Neutrophil (primary cell): ENCODE data around the gene RPRD2.

ENCODE experiments used
- H3K27ac ChIP-seq: fragments of 200-600 bp; sonication (generic); 2 replicates; pipeline ENCODE4 v1.5.1; 2016; ENCODE audit warnings: mild to moderate bottlenecking, moderate library complexity
- H3K27me3 ChIP-seq: fragments of 200-600 bp; sonication (generic); 2 replicates; pipeline ENCODE4 v1.6.0; 2016; ENCODE audit warnings: mild to moderate bottlenecking
- H3K36me3 ChIP-seq: fragments of 200-600 bp; sonication (generic); 2 replicates; pipeline ENCODE4 v1.5.1; 2017
- H3K4me1 ChIP-seq, 2 experiments: fragments of 200-600 bp in 1 of 2; sonication (generic) in 1 of 2; 1 replicate in 1 of 2; 2 replicates in 1 of 2; pipeline versions ENCODE4 v1.5.1 to v1.6.1; 2013 to 2016; ENCODE audit warnings: low read depth in 1 of 2, low read length in 1 of 2, mild to moderate bottlenecking in 1 of 2, moderate library complexity in 1 of 2; ENCODE audit not compliant: control insufficient read depth in 1 of 2, insufficient read depth in 1 of 2
- H3K4me3 ChIP-seq, 2 experiments: fragments of 200-600 bp in 1 of 2; sonication (generic) in 1 of 2; 1 replicate in 1 of 2; 2 replicates in 1 of 2; pipeline ENCODE4 v1.5.1; 2013 to 2016; ENCODE audit warnings: low read depth in 1 of 2, low read length in 1 of 2, mild to moderate bottlenecking in 1 of 2, moderate library complexity in 1 of 2
- H3K9me3 ChIP-seq: fragments of 200-600 bp; sonication (generic); 2 replicates; pipeline ENCODE4 v1.5.1; 2016
- TF ChIP-seq, protein P1 (sequence below): fragments of 200-600 bp; sonication (generic); IDR thresholded peaks from 2 replicates; pipeline ENCODE4 v1.5.1; 2016; ENCODE audit warnings: antibody characterized with exemption

RPRD2 gene

DNA sequence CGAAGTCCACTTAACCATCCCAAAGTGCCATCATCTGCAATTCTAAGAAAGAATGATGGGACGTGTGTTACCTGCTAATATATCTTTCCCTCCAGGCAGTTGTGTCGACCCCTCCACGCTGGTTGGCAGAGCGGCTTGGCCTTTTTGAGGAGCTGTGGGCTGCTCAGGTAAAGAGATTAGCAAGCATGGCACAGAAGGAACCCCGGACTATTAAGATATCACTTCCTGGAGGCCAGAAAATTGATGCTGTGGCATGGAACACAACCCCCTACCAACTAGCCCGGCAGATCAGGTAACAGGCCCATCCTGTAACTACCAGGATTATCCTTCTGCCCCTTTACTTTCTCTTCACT lies 123.8 kb downstream of the RPRD2 start:
- peaks cover 27% of the 10 kb centered on the region for H3K36me3 ChIP-seq
- H3K9me3 ChIP-seq, result no peaks in the 10 kb centered on the region
- TF ChIP-seq, protein P1, sequence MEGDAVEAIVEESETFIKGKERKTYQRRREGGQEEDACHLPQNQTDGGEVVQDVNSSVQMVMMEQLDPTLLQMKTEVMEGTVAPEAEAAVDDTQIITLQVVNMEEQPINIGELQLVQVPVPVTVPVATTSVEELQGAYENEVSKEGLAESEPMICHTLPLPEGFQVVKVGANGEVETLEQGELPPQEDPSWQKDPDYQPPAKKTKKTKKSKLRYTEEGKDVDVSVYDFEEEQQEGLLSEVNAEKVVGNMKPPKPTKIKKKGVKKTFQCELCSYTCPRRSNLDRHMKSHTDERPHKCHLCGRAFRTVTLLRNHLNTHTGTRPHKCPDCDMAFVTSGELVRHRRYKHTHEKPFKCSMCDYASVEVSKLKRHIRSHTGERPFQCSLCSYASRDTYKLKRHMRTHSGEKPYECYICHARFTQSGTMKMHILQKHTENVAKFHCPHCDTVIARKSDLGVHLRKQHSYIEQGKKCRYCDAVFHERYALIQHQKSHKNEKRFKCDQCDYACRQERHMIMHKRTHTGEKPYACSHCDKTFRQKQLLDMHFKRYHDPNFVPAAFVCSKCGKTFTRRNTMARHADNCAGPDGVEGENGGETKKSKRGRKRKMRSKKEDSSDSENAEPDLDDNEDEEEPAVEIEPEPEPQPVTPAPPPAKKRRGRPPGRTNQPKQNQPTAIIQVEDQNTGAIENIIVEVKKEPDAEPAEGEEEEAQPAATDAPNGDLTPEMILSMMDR, result no peak
- H3K4me1 ChIP-seq, result peaks cover 9 to 12% of the 10 kb centered on the region in 2 experiments
- H3K4me3 ChIP-seq, result peak overlapping the region; percentile 88 to 94
- no peaks in the 10 kb centered on the region for H3K27me3 ChIP-seq
- H3K27ac ChIP-seq, result peak overlapping the region; percentile 69

DNA sequence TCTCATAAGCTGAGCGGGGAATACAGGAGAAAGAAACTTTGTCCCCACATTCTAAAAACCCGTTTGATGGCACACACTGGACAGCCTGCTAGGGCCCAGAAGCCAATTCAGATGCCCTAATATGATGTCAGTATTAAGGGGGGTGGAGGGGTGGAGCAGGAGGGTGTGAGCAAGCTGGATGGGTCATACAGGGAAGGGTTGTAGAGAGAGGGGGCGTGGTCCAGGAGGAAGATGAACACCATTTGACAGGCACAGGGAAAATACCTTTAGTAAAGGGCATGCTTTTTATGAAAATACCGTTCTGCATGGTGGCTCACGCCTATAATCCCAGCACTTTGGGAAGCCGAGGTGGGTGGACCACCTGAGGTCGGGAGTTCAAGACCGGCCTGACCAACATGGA lies 129.2 kb downstream of the RPRD2 start:
- Histone ChIP-seq H3K36me3 (peaks cover 63% of the 10 kb centered on the region), H3K9me3 (no peaks in the 10 kb centered on the region), H3K4me3 (no peak overlapping the region), H3K4me1 (peaks cover 0 to under 1% of the 10 kb centered on the region in 2 experiments), H3K27ac (no peak overlapping the region), H3K27me3 (no peaks in the 10 kb centered on the region)
- TF ChIP-seq, protein P1, result no peak

DNA sequence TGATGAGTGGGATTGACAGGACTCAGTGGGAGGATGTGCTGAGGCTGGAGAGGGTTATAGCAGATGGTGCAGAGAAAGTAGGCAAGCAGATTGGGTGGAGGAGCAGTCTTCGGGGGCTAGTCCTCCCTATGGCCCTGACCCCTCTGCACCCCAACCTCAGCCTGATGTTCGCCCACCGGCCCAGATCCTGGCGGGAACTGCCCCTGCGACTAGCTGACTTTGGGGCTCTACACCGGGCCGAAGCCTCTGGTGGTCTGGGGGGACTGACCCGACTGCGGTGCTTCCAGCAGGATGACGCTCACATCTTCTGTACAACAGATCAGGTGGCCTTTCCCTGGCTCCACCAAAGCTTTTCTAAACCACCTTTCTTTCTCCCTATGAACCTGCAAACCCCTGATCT lies 134.4 kb downstream of the RPRD2 start:
- TF ChIP-seq, protein P1, result no peak
- H3K4me1 ChIP-seq, result no peaks in the 10 kb centered on the region
- peaks cover 65% of the 10 kb centered on the region for H3K36me3 ChIP-seq
- H3K9me3 ChIP-seq, result no peaks in the 10 kb centered on the region
- no peak overlapping the region for H3K27ac ChIP-seq
- no peak overlapping the region for H3K4me3 ChIP-seq
- no peaks in the 10 kb centered on the region for H3K27me3 ChIP-seq

DNA sequence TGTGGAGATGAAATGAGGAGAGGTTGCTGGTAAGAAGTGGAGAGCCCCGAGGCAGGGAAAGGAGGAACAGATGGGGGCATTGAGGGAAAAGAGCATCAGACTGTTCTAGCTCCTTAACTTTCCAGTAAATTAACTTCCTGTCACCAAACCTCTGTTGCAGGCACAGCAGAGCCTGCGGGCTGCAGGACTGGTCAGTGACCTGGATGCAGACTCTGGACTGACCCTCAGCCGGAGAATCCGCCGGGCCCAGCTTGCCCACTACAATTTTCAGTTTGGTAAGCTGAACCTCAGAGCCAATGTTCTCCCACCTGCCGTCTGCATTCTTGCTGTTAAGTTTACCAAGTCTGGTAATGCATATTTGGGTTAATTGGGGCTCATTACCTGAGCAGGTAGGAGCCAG lies 141.5 kb downstream of the RPRD2 start:
- TF ChIP-seq, protein P1, result no peak
- no peak overlapping the region for H3K4me3 ChIP-seq
- no peaks in the 10 kb centered on the region for H3K4me1 ChIP-seq
- no peaks in the 10 kb centered on the region for H3K27me3 ChIP-seq
- H3K36me3 ChIP-seq, result peaks cover 55% of the 10 kb centered on the region
- no peaks in the 10 kb centered on the region for H3K9me3 ChIP-seq
- H3K27ac ChIP-seq, result no peak overlapping the region

DNA sequence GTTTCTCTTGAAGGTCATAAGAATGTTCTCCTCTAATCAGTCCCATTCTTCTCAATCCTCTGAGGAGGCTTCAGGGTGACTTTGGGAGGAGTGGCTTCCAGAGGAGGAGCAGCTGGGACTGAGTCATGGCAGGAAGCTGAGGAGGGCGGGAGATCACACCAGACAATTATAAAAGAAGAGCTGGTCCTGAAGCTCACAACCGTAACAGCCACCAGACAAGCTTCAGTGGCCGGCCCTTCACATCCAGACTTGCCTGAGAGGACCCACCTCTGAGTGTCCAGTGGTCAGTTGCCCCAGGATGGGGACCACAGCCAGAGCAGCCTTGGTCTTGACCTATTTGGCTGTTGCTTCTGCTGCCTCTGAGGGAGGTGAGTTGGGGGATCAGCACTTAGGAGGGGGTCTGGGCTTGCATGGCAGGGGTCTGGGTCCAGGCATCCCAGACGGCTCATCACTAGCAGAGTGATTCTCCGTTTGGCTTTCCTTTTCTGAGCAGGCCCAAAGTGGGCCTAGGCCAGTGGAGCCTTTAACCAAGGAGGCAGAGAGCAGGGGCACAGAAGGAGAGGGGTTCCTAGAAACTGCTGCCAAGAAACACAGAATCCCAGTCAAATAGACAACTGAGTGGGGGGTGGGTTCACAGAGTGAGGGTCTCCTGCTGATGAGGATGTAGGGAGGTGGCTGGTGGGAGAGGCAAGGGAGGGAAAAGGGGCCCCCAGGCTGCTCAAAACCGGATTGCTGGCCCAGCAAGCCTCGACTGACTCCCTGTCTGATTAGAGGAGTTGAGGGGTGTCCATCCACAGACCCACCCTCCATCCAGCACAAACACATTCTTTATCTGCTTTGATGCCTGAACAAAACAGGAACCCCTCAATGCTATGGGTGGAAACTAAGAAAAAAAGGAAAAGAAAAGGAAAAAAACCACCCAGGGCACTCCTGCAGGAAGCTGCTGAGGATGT lies 144.2 kb downstream of the RPRD2 start, which contains the start of gene ECM1:
ECM1 (plus strand) TSS at position 198 of the 953 bp plus-strand sequence; CDS start at position 299, 101 bp downstream.
- peaks cover 44% of the 10 kb centered on the region for H3K36me3 ChIP-seq
- H3K4me1 ChIP-seq, result no peaks in the 10 kb centered on the region
- no peaks in the 10 kb centered on the region for H3K9me3 ChIP-seq
- TF ChIP-seq, protein P1, result no peak
- H3K27ac ChIP-seq, result no peak within 1 kb of the TSS
- H3K4me3 ChIP-seq, result no peak within 1 kb of the TSS
- H3K27me3 ChIP-seq, result no peaks in the 10 kb centered on the region
